HG02588 (cell line): ENCODE measurements around the gene IFNA17.
A peak's percentile ranks its signal among the peaks of the same experiment; 100 is the strongest.
"Not testable (repeated sequence)": the region's sequence is repeated elsewhere in the genome, so short reads cannot be mapped to it uniquely, and the experiment has no call there.

Experiments
- ATAC-seq: cut with Tn5 transposase; IDR thresholded peaks from one replicate; pipeline ENCODE4 v1.9.1; 2021; ENCODE audit warnings: mild to moderate bottlenecking, moderate library complexity; ENCODE audit not compliant: unreplicated experiment

IFNA17 gene

GRCh38 chr9:21212160-21212559, 15.9 kb downstream of the IFNA17 start:
- ATAC-seq, result not testable (repeated sequence)

GRCh38 chr9:21210782-21211181, 17.2 kb downstream of the IFNA17 start:
- not testable (repeated sequence) for ATAC-seq

DNA sequence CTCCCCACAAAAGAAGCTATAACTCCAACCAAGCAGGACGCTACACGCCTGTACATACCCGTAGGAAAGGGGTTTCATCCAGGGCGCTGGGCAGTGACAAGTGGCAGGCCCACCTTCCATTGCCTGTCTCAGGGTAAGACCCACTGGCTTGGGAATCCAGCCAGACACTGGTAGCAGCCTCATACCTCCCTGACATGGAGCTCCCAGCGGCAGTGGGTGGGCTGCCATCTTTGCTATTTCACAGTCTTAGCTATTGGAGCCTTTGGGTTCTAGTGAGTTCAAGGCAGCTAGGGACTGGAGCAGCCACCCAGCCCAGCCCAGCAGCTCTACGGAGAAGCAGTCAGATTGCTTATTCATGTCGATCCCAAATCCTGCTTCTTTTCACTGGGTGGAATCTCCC, 17.7 kb downstream of the IFNA17 start:
- ATAC-seq, result no peak

- ATAC-seq, result not testable (repeated sequence)
Observed at GRCh38 chr9:21207043-21207442, 21.0 kb downstream of the IFNA17 start, which contains the start of gene IFNA10. Gene IFNA10, minus strand, starts transcription at chr9:21207143. Its CDS starts 46 bp downstream, at chr9:21207097.

GRCh38 chr9:21205204-21205603, 22.8 kb downstream of the IFNA17 start:
- no peak for ATAC-seq

DNA sequence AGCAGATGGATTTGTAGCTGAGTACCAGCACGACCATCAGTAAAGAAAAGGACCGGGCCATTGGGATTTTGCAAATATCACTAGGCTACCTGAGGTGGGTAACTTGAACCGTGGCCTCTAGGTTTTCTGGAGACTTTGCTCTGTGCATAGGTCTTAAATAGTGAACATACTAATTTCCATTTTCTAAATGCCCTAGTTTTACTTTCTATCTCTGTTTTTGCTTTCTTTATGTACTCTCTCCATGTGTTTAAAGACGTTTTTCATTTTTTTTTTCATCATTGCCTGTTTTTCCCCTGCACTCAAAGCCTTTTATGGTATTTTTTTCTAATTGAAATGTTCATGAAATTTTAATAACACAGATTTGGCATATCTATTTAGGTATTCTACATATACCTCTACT, 25.9 kb downstream of the IFNA17 start, which contains the start of gene IFNA7:
Gene IFNA7 (minus strand): TSS at position 101 of the 400 bp plus-strand sequence. CDS start 40 bp downstream, at position 61.
- ATAC-seq, result not testable (repeated sequence)

DNA sequence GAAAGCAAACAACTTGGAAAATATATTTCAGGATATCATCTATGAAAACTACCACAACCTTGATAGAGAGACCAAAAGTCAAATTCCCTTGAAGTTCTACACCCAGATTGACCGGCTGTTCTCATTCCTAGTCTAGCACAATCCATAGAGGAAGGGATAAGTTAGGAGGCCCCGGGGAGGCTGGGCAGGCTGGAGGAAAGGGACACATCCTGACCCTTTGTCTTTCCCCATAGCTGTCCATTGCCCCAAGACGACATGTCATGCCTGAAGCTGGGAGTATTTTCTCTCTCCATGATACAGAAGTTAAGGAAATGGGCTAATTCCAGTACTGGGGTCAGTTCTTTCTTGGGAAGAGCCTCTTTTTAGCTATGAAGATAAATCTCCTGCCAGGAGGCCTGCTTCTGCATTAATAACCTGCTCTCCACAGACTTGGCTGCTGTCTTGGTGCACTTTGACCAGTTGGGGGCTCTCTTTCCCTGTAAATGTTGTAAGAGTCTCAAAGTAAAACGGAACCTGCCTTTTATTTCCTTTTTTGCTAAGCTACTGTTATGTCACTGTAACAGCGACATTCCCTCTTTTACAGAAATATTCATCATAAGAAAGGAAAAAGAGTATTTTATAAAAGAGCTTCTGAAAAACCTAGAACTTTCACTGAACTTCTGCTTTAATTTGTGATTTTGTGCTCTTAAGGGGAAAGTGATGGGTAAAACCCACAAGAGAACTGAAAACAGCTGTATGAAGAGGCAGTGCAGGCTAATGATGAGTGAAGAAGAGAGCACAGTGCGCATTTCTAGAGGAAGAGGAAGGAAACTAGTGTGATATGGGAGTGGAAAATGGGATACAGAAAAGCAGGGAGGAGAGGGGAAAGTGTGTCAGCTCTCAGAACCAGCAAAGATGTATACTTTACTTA, 32.9 kb downstream of the IFNA17 start:
- peak; percentile 93 for ATAC-seq

DNA sequence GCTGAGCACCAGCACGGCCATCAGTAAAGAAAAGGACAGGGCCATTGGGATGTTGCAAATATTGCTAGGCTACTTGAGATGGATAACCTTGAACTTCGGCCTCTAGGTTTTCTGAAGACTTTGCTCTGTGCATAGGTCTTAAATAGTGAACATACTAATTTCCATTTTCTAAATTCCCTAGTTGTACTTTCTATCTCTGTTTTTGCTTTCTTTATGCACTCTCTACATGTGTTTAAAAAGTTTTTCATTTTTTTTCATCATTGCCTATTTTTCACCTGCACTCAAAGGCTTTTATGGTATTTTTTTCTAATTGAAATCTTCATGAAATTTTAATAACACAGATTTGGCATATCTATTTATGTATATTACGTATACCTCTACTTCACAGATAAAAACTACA, 40.5 kb downstream of the IFNA17 start, which contains the start of gene IFNA4:
Gene IFNA4 (minus strand): TSS at position 101 of the 400 bp plus-strand sequence. CDS start 56 bp downstream, at position 45.
- not testable (repeated sequence) for ATAC-seq

GRCh38 chr9:21182810-21183736, 44.9 kb downstream of the IFNA17 start:
- peak; percentile 97 for ATAC-seq
